Measurements from ENCODE around the gene ATR. TPM values are rescaled to one million over a fixed set of nuclear protein-coding genes. Genes with fewer than 3 reads are reported as not detected.

Gene ATR
- total and polyA plus RNA-seq, 2 of the 4 experiments (the other 2 are of a cell fraction): 9.5 to 28.0 TPM

GRCh38 chr3:142418926-142419592 lies 159.5 kb downstream of the ATR start:
- no peak overlapping the region for H2BK120ac ChIP-seq (ENCODE audit: low read depth, low read length)
- H4K8ac ChIP-seq (ENCODE audit: low read depth in 2 of 2, low read length in 2 of 2): no peak overlapping the region
- no peaks in the 10 kb centered on the region for H3K27me3 ChIP-seq (ENCODE audit: control insufficient read depth, insufficient read depth, low read length)
- no peak overlapping the region for H3K14ac ChIP-seq (replicated peaks; ENCODE audit: low read depth, low read length)
- no peak overlapping the region for H3K56ac ChIP-seq (ENCODE audit: extremely low read depth, insufficient read depth, low read length)
- H3K4ac ChIP-seq (ENCODE audit: low read depth, low read length): no peak overlapping the region
- H2BK5ac ChIP-seq (ENCODE audit: low read depth, low read length, poor library complexity, severe bottlenecking): no peak overlapping the region
- H3K9me3 ChIP-seq (ENCODE audit: control insufficient read depth, insufficient read depth, low read length): no peaks in the 10 kb centered on the region
- 96% methylated on average over 3 of the region's 5 CpGs; no CpG with 5 or more reads in 1 of the 2 experiments for WGBS, 2 experiments (ENCODE audit: extremely low coverage in 2 of 2, insufficient read length in 1 of 2)
- no peak overlapping the region for H2BK15ac ChIP-seq (ENCODE audit: low read depth, low read length)
- in situ Hi-C loops (cut with MboI; ENCODE audit: low sequenced_read_pairs) (no loop called here), dilution Hi-C loops (cut with HindIII; ENCODE audit: low sequenced_read_pairs, unreplicated experiment) (no loop called here), intact Hi-C loops (cut with micrococcal nuclease) (loop anchor here (1.0 kb wide), 1 partner anchor 11 kb away; no protein-coding TSS in a partner anchor)
- H2BK20ac ChIP-seq (ENCODE audit: low read depth, low read length): no peak overlapping the region
- no peaks in the 10 kb centered on the region for H3K4me1 ChIP-seq (ENCODE audit: control insufficient read depth, insufficient read depth, low read length)
- no peak overlapping the region for H3K27ac ChIP-seq (ENCODE audit: insufficient read depth, low read length)
- H2AFZ ChIP-seq (replicated peaks; ENCODE audit: low read length, poor library complexity): no peak overlapping the region
- no peak overlapping the region for H3K4me2 ChIP-seq (ENCODE audit: low read depth, low read length)
- TF ChIP-seq BHLHE40 (IDR thresholded peaks at IDR 0.05; ENCODE audit: low read depth, low read length) (no peak), FOS (IDR thresholded peaks at IDR 0.05; ENCODE audit: low read depth, low read length) (no peak), MAZ (IDR thresholded peaks at IDR 0.05; ENCODE audit: borderline replicate concordance, low read depth, low read length) (no peak), CEBPB (IDR thresholded peaks at IDR 0.05; ENCODE audit: low read depth, low read length) (no peak), RAD21 (IDR thresholded peaks at IDR 0.05; ENCODE audit: low read length) (no peak), USF2 (IDR thresholded peaks at IDR 0.05; ENCODE audit: low read depth, low read length) (no peak), ELK1 (IDR thresholded peaks at IDR 0.05; ENCODE audit: borderline replicate concordance, low read depth, low read length) (no peak), CHD1 (IDR thresholded peaks at IDR 0.05; ENCODE audit: low read depth, low read length) (no peak), NFE2L2 (IDR thresholded peaks at IDR 0.05; ENCODE audit: low read depth, low read length) (no peak), MXI1 (IDR thresholded peaks at IDR 0.05; ENCODE audit: borderline replicate concordance, low read depth, low read length) (no peak), RCOR1 (IDR thresholded peaks at IDR 0.05; ENCODE audit: insufficient replicate concordance, low read length) (no peak), RFX5 (IDR thresholded peaks at IDR 0.05; ENCODE audit: low read depth, low read length) (no peak), SMC3 (IDR thresholded peaks at IDR 0.05; ENCODE audit: low read depth, low read length) (no peak), MAFK (IDR thresholded peaks at IDR 0.05; ENCODE audit: low read depth, low read length) (no peak), CTCF (conservative IDR thresholded peaks at IDR 0.05; ENCODE audit: low read depth, low read length) (no peak)
- no peak overlapping the region for H3K18ac ChIP-seq (ENCODE audit: low read depth, low read length)
- H3K36me3 ChIP-seq (ENCODE audit: control insufficient read depth, insufficient read depth, low read length): peaks cover 15% of the 10 kb centered on the region
- H2AK5ac ChIP-seq (ENCODE audit: low read depth, low read length): no peak overlapping the region
- peaks cover 0 to 3% of the 10 kb centered on the region in 2 experiments; a peak in 1 of 4 replicates for H3K79me1 ChIP-seq (ENCODE audit: low read depth in 1 of 2, low read length in 2 of 2)
- BruUV-seq (replicated peaks): no TSS peak
- ChIA-PET CTCF (no interaction called here), POLR2A (ENCODE audit: unreplicated experiment) (no interaction called here)
- H3K4me3 ChIP-seq (ENCODE audit: insufficient read depth, low read depth, low read length): no peak overlapping the region
- H3K23ac ChIP-seq (ENCODE audit: low read depth, low read length): no peak overlapping the region
- H4K20me1 ChIP-seq (ENCODE audit: insufficient read depth, low read length): no peaks in the 10 kb centered on the region
- no peak overlapping the region for H3K9ac ChIP-seq (ENCODE audit: low read depth, low read length)
- H2AK9ac ChIP-seq (replicated peaks; ENCODE audit: low read depth, low read length, poor library complexity): no peak overlapping the region
- ATAC-seq (ENCODE audit: low read depth) (no peak), DNase-seq (no peak)
- no peaks in the 10 kb centered on the region for H3K9me1 ChIP-seq (ENCODE audit: insufficient read depth, low read length)
- H4K91ac ChIP-seq (ENCODE audit: insufficient read depth, low read depth, low read length): no peak overlapping the region
- no peak overlapping the region for H4K5ac ChIP-seq (ENCODE audit: low read depth, low read length)
